Measurements from ENCODE around the gene HRH1. TPM values are rescaled to one million over a fixed set of nuclear protein-coding genes. Genes with fewer than 3 reads are reported as not detected.

Gene HRH1
- total RNA-seq, 1 experiment from 2014 or later: 7.0 TPM

DNA sequence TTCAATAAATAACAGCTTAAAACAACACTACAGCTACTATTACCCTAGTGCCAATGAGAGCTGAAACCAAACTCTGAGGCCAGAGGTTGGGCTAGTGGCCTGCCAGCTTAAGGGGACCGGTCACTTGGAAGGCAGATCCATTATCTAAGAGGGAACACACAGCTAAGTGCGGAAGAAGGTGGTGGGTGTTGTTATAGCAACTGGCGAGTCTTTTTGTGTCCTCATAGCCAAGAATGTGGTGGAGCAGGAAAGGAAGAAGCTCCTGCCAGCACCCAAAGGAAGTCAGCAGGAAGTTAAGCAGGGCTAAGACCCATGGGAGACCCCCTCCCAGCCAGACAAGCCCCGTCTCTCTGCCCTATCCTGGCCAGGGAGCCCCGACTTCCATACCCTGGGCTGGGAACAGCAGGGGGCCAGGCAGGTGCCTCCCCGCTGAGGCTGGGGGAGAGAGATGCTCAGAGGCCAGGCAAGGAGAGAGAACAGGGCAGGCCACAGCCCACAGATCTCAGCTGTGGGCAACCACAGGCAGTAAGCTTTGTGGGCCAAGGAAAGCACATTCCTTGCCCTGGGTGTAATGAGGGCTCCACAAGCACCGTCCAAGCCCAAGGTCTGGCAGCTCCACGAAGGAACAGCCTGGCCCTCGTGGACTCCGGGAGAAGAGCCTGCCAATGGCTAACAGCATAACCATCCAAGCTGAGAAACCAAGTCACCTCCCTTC, 34.0 kb upstream of the HRH1 start:
- ChIA-PET POLR2A (interaction anchor here (1.2 to 1.8 kb wide), 2 partner anchors 17 to 24 kb away, joined by 3 to 4 read pairs; no protein-coding TSS in a partner anchor), CTCF (interaction anchor here (1.2 kb wide), 1 partner anchor 17 kb away, joined by 3 read pairs; no protein-coding TSS in a partner anchor), RAD21 (ENCODE audit: low non-redundant PET in 1 of 2, low total read pairs in 2 of 2, uncharacterized antibody in 2 of 2, unreplicated experiment in 2 of 2) (no interaction called here)
- H3K27me3 ChIP-seq (ENCODE audit: insufficient read depth, low read length): no peaks in the 10 kb centered on the region
- DNase-seq (ENCODE audit: low read depth, low spot score) (no peak), ATAC-seq (no peak)
- no TSS peak for BruUV-seq (replicated peaks)
- intact Hi-C loops (cut with micrococcal nuclease): no loop called here
- H4K20me1 ChIP-seq (ENCODE audit: insufficient read depth): no peaks in the 10 kb centered on the region
- no peak overlapping the region for H2AFZ ChIP-seq (ENCODE audit: low read depth, low read length, poor library complexity, severe bottlenecking)
- H3K9ac ChIP-seq (ENCODE audit: low read length): no peak overlapping the region
- H3K4me2 ChIP-seq (ENCODE audit: low read length): no peak overlapping the region
- H3K36me3 ChIP-seq (ENCODE audit: control insufficient read depth in 1 of 2, insufficient read depth in 2 of 2, low read length in 2 of 2): no peaks in the 10 kb centered on the region
- H3K27ac ChIP-seq (ENCODE audit: low read depth, low read length): no peak overlapping the region
- no peaks in the 10 kb centered on the region for H3K79me2 ChIP-seq (ENCODE audit: insufficient read depth, low read length)
- H3K9me3 ChIP-seq (ENCODE audit: control insufficient read depth in 1 of 2, insufficient read depth in 1 of 2, low read depth in 1 of 2, low read length in 2 of 2): no peaks in the 10 kb centered on the region; a peak in 1 of 4 replicates
- H3K4me1 ChIP-seq (ENCODE audit: control insufficient read depth in 1 of 2, insufficient read depth in 2 of 2, low read length in 2 of 2): peaks cover 0 to 19% of the 10 kb centered on the region in 2 experiments; a peak in 2 of 4 replicates
- TF ChIP-seq ELF1 (IDR thresholded peaks at IDR 0.05; ENCODE audit: borderline replicate concordance, low read depth) (no peak), EZH2 (IDR thresholded peaks at IDR 0.05) (no peak), RAD21 (IDR thresholded peaks at IDR 0.05; ENCODE audit: low read depth) (no peak), SIN3A (IDR thresholded peaks at IDR 0.05; ENCODE audit: low read depth) (no peak), EGR1 (IDR thresholded peaks at IDR 0.05; ENCODE audit: low read depth) (no peak), SRF (IDR thresholded peaks at IDR 0.05; ENCODE audit: low read depth) (no peak)
- H3K4me3 ChIP-seq (replicated peaks in 1 of 2; ENCODE audit: low read depth in 1 of 2, low read length in 2 of 2): no peak overlapping the region
- no peaks in the 10 kb centered on the region for H3K9me2 ChIP-seq (ENCODE audit: insufficient read depth)

DNA sequence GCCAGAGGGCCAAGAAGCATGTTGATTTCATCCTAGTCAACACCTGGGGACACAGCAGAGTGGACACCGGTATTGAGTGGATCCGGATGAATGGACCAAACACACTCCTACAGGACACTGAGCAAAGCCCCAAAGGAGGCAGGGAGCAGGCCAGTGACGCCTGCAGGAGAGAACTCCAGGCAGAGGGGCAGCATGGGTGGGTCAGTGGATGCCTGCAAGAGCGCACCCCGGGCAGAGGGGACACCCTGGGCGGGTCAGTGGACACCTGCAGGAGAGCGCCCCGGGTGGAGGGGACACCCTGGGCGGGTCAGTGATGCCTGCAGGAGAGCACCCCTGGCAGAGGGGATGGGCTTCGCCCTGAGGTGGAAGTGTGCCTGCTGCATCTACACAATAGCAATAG, 27.6 kb upstream of the HRH1 start:
- H3K36me3 ChIP-seq (ENCODE audit: control insufficient read depth in 1 of 2, insufficient read depth in 2 of 2, low read length in 2 of 2): no peaks in the 10 kb centered on the region
- no peaks in the 10 kb centered on the region for H4K20me1 ChIP-seq (ENCODE audit: insufficient read depth)
- intact Hi-C loops (cut with micrococcal nuclease): no loop called here
- no peak overlapping the region for H3K4me3 ChIP-seq (replicated peaks in 1 of 2; ENCODE audit: low read depth in 1 of 2, low read length in 2 of 2)
- no peaks in the 10 kb centered on the region for H3K9me2 ChIP-seq (ENCODE audit: insufficient read depth)
- ATAC-seq: no peak
- no TSS peak for BruUV-seq (replicated peaks)
- CTCF ChIA-PET: no interaction called here
- POLR2A ChIA-PET: no interaction called here
- no peak for DNase-seq (ENCODE audit: low read depth, low spot score)
- no peaks in the 10 kb centered on the region; a peak in 1 of 4 replicates for H3K9me3 ChIP-seq (ENCODE audit: control insufficient read depth in 1 of 2, insufficient read depth in 1 of 2, low read depth in 1 of 2, low read length in 2 of 2)
- TF ChIP-seq, protein P1, sequence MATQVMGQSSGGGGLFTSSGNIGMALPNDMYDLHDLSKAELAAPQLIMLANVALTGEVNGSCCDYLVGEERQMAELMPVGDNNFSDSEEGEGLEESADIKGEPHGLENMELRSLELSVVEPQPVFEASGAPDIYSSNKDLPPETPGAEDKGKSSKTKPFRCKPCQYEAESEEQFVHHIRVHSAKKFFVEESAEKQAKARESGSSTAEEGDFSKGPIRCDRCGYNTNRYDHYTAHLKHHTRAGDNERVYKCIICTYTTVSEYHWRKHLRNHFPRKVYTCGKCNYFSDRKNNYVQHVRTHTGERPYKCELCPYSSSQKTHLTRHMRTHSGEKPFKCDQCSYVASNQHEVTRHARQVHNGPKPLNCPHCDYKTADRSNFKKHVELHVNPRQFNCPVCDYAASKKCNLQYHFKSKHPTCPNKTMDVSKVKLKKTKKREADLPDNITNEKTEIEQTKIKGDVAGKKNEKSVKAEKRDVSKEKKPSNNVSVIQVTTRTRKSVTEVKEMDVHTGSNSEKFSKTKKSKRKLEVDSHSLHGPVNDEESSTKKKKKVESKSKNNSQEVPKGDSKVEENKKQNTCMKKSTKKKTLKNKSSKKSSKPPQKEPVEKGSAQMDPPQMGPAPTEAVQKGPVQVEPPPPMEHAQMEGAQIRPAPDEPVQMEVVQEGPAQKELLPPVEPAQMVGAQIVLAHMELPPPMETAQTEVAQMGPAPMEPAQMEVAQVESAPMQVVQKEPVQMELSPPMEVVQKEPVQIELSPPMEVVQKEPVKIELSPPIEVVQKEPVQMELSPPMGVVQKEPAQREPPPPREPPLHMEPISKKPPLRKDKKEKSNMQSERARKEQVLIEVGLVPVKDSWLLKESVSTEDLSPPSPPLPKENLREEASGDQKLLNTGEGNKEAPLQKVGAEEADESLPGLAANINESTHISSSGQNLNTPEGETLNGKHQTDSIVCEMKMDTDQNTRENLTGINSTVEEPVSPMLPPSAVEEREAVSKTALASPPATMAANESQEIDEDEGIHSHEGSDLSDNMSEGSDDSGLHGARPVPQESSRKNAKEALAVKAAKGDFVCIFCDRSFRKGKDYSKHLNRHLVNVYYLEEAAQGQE (IDR thresholded peaks at IDR 0.05; ENCODE audit: low read depth): no peak
- TF ChIP-seq EZH2phosphoT487 (IDR thresholded peaks at IDR 0.05; ENCODE audit: borderline replicate concordance) (no peak), CEBPB (IDR thresholded peaks at IDR 0.05; ENCODE audit: low read depth) (no peak), TCF7L2 (IDR thresholded peaks at IDR 0.05; ENCODE audit: borderline replicate concordance, extremely low read depth, insufficient read depth, insufficient read length) (no peak), SP1 (IDR thresholded peaks at IDR 0.05; ENCODE audit: low read depth) (no peak), ZNF274 (IDR thresholded peaks at IDR 0.05; ENCODE audit: low read depth, low read length) (no peak), FOSL1 (IDR thresholded peaks at IDR 0.05; ENCODE audit: low read depth) (no peak), CBX3 (IDR thresholded peaks at IDR 0.05; ENCODE audit: low read depth) (no peak), SIN3A (IDR thresholded peaks at IDR 0.05; ENCODE audit: low read depth) (no peak)
- TF ChIP-seq, protein P2, sequence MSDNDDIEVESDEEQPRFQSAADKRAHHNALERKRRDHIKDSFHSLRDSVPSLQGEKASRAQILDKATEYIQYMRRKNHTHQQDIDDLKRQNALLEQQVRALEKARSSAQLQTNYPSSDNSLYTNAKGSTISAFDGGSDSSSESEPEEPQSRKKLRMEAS (IDR thresholded peaks at IDR 0.05): no peak
- TF ChIP-seq, protein P3, sequence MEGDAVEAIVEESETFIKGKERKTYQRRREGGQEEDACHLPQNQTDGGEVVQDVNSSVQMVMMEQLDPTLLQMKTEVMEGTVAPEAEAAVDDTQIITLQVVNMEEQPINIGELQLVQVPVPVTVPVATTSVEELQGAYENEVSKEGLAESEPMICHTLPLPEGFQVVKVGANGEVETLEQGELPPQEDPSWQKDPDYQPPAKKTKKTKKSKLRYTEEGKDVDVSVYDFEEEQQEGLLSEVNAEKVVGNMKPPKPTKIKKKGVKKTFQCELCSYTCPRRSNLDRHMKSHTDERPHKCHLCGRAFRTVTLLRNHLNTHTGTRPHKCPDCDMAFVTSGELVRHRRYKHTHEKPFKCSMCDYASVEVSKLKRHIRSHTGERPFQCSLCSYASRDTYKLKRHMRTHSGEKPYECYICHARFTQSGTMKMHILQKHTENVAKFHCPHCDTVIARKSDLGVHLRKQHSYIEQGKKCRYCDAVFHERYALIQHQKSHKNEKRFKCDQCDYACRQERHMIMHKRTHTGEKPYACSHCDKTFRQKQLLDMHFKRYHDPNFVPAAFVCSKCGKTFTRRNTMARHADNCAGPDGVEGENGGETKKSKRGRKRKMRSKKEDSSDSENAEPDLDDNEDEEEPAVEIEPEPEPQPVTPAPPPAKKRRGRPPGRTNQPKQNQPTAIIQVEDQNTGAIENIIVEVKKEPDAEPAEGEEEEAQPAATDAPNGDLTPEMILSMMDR (IDR thresholded peaks at IDR 0.05 in 2 of 3, conservative IDR thresholded peaks at IDR 0.05 in 1 of 3; ENCODE audit: borderline replicate concordance in 1 of 3, insufficient read depth in 1 of 3, low read depth in 2 of 3, low read length in 2 of 3): no peak
- H3K79me2 ChIP-seq (ENCODE audit: insufficient read depth, low read length): no peaks in the 10 kb centered on the region
- no peak overlapping the region for H3K27ac ChIP-seq (ENCODE audit: low read depth, low read length)
- H3K4me1 ChIP-seq (ENCODE audit: control insufficient read depth in 1 of 2, insufficient read depth in 2 of 2, low read length in 2 of 2): no peaks in the 10 kb centered on the region
- H3K27me3 ChIP-seq (ENCODE audit: insufficient read depth, low read length): no peaks in the 10 kb centered on the region
- no peak overlapping the region for H2AFZ ChIP-seq (ENCODE audit: low read depth, low read length, poor library complexity, severe bottlenecking)
- no peak overlapping the region for H3K4me2 ChIP-seq (ENCODE audit: low read length)
- H3K9ac ChIP-seq (ENCODE audit: low read length): no peak overlapping the region
- RAD21 ChIA-PET (ENCODE audit: low non-redundant PET in 1 of 2, low total read pairs in 2 of 2, uncharacterized antibody in 2 of 2, unreplicated experiment in 2 of 2): no interaction called here

All from HCT116 (cell line).